ENCODE results near the gene R3HCC1L. TPM values are rescaled to one million over a fixed set of nuclear protein-coding genes. Genes with fewer than 3 reads are reported as not detected.

Gene R3HCC1L
- total and polyA plus RNA-seq, 2 of the 4 experiments (the other 2 are of a cell fraction) = 8.3 to 14.7 TPM

DNA sequence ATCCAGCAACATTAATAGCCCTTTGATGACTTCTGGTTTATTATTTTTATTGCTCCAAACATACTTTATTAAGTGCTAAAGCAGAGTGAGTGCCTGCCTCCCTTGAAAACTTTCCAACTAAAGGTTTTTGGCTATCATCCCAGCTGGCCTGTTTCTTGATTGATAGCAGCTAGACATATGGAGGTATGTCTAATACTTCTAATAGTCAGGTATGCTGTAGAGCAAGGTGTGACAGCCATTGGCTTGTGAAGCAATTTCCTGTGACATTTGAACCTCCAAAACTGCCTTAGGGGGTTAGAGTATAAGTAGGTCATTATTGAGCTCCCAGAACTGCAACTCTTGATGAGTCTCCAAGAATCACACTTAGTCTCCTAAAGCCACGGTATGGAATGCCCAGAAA, 77.7 kb downstream of the R3HCC1L start:
- H2BK15ac ChIP-seq (ENCODE audit: low read depth, low read length) = no peak overlapping the region
- no peak overlapping the region for H4K8ac ChIP-seq (ENCODE audit: low read depth in 2 of 2, low read length in 2 of 2)
- no peak overlapping the region for H3K4me2 ChIP-seq (ENCODE audit: low read depth, low read length)
- H3K27ac ChIP-seq (ENCODE audit: insufficient read depth, low read length) = no peak overlapping the region
- in situ Hi-C loops (cut with MboI; ENCODE audit: low sequenced_read_pairs) (no loop called here), dilution Hi-C loops (cut with HindIII; ENCODE audit: low sequenced_read_pairs, unreplicated experiment) (no loop called here), intact Hi-C loops (cut with micrococcal nuclease) (no loop called here)
- no peaks in the 10 kb centered on the region for H3K27me3 ChIP-seq (ENCODE audit: control insufficient read depth, insufficient read depth, low read length)
- no peak overlapping the region for H4K5ac ChIP-seq (ENCODE audit: low read depth, low read length)
- H3K9me3 ChIP-seq (ENCODE audit: control insufficient read depth, insufficient read depth, low read length) = no peaks in the 10 kb centered on the region
- ChIA-PET POLR2A (ENCODE audit: unreplicated experiment) (no interaction called here), CTCF (no interaction called here)
- H3K36me3 ChIP-seq (ENCODE audit: control insufficient read depth, insufficient read depth, low read length) = peaks cover 8% of the 10 kb centered on the region
- no peak for DNase-seq
- no peaks in the 10 kb centered on the region; the same call in 1 of the 2 replicates for H4K20me1 ChIP-seq (ENCODE audit: insufficient read depth, low read length)
- BruUV-seq (replicated peaks) = no TSS peak
- H3K56ac ChIP-seq (ENCODE audit: extremely low read depth, insufficient read depth, low read length) = no peak overlapping the region
- H3K23ac ChIP-seq (ENCODE audit: low read depth, low read length) = no peak overlapping the region
- no peak overlapping the region for H2AK5ac ChIP-seq (ENCODE audit: low read depth, low read length)
- no peak overlapping the region for H3K9ac ChIP-seq (ENCODE audit: low read depth, low read length)
- H3K9me1 ChIP-seq (ENCODE audit: insufficient read depth, low read length) = 0 out of 2 replicates have a peak, but pooled peaks cover 2% of the 10 kb centered on the region
- TF ChIP-seq SMC3 (IDR thresholded peaks at IDR 0.05; ENCODE audit: low read depth, low read length) (no peak), FOS (IDR thresholded peaks at IDR 0.05; ENCODE audit: low read depth, low read length) (no peak), RCOR1 (IDR thresholded peaks at IDR 0.05; ENCODE audit: insufficient replicate concordance, low read length) (no peak), MAFK (IDR thresholded peaks at IDR 0.05; ENCODE audit: low read depth, low read length) (no peak), CEBPB (IDR thresholded peaks at IDR 0.05; ENCODE audit: low read depth, low read length) (no peak), CHD1 (IDR thresholded peaks at IDR 0.05; ENCODE audit: low read depth, low read length) (no peak), RFX5 (IDR thresholded peaks at IDR 0.05; ENCODE audit: low read depth, low read length) (no peak), BHLHE40 (IDR thresholded peaks at IDR 0.05; ENCODE audit: low read depth, low read length) (no peak), MAZ (IDR thresholded peaks at IDR 0.05; ENCODE audit: borderline replicate concordance, low read depth, low read length) (no peak), MXI1 (IDR thresholded peaks at IDR 0.05; ENCODE audit: borderline replicate concordance, low read depth, low read length) (no peak), POLR2A (IDR thresholded peaks at IDR 0.05; ENCODE audit: low read depth, low read length) (no peak), RAD21 (IDR thresholded peaks at IDR 0.05; ENCODE audit: low read length) (no peak)
- TF ChIP-seq, protein P1, sequence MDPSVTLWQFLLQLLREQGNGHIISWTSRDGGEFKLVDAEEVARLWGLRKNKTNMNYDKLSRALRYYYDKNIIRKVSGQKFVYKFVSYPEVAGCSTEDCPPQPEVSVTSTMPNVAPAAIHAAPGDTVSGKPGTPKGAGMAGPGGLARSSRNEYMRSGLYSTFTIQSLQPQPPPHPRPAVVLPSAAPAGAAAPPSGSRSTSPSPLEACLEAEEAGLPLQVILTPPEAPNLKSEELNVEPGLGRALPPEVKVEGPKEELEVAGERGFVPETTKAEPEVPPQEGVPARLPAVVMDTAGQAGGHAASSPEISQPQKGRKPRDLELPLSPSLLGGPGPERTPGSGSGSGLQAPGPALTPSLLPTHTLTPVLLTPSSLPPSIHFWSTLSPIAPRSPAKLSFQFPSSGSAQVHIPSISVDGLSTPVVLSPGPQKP (IDR thresholded peaks at IDR 0.05; ENCODE audit: borderline replicate concordance, low read depth, low read length) = no peak
- TF ChIP-seq, protein P2, sequence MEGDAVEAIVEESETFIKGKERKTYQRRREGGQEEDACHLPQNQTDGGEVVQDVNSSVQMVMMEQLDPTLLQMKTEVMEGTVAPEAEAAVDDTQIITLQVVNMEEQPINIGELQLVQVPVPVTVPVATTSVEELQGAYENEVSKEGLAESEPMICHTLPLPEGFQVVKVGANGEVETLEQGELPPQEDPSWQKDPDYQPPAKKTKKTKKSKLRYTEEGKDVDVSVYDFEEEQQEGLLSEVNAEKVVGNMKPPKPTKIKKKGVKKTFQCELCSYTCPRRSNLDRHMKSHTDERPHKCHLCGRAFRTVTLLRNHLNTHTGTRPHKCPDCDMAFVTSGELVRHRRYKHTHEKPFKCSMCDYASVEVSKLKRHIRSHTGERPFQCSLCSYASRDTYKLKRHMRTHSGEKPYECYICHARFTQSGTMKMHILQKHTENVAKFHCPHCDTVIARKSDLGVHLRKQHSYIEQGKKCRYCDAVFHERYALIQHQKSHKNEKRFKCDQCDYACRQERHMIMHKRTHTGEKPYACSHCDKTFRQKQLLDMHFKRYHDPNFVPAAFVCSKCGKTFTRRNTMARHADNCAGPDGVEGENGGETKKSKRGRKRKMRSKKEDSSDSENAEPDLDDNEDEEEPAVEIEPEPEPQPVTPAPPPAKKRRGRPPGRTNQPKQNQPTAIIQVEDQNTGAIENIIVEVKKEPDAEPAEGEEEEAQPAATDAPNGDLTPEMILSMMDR (conservative IDR thresholded peaks at IDR 0.05; ENCODE audit: low read depth, low read length) = no peak
- TF ChIP-seq, protein P3, sequence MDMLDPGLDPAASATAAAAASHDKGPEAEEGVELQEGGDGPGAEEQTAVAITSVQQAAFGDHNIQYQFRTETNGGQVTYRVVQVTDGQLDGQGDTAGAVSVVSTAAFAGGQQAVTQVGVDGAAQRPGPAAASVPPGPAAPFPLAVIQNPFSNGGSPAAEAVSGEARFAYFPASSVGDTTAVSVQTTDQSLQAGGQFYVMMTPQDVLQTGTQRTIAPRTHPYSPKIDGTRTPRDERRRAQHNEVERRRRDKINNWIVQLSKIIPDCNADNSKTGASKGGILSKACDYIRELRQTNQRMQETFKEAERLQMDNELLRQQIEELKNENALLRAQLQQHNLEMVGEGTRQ (IDR thresholded peaks at IDR 0.05; ENCODE audit: low read depth, low read length) = no peak
- no peak overlapping the region for H4K91ac ChIP-seq (ENCODE audit: insufficient read depth, low read depth, low read length)
- ATAC-seq (ENCODE audit: low read depth) = no peak
- H2BK5ac ChIP-seq (ENCODE audit: low read depth, low read length, poor library complexity, severe bottlenecking) = no peak overlapping the region
- no peak overlapping the region for H3K4ac ChIP-seq (ENCODE audit: low read depth, low read length)
- H3K4me1 ChIP-seq (ENCODE audit: control insufficient read depth, insufficient read depth, low read length) = no peaks in the 10 kb centered on the region
- no CpG with 5 or more reads among the region's 1 CpG for WGBS, 2 experiments (ENCODE audit: extremely low coverage in 2 of 2, insufficient read length in 1 of 2)
- no peak overlapping the region for H3K4me3 ChIP-seq (ENCODE audit: insufficient read depth, low read depth, low read length)
- no peak overlapping the region for H2BK20ac ChIP-seq (ENCODE audit: low read depth, low read length)
- peaks cover 25 to 35% of the 10 kb centered on the region in 2 experiments for H3K79me1 ChIP-seq (ENCODE audit: low read depth in 1 of 2, low read length in 2 of 2)
- no peak overlapping the region for H2AK9ac ChIP-seq (replicated peaks; ENCODE audit: low read depth, low read length, poor library complexity)
- H2BK120ac ChIP-seq (ENCODE audit: low read depth, low read length) = no peak overlapping the region
- H3K18ac ChIP-seq (ENCODE audit: low read depth, low read length) = no peak overlapping the region
- H2AFZ ChIP-seq (replicated peaks; ENCODE audit: low read length, poor library complexity) = no peak overlapping the region
- no peak overlapping the region for H3K14ac ChIP-seq (replicated peaks; ENCODE audit: low read depth, low read length)
